Heart left ventricle (tissue), 16 donors: ENCODE measurements around the gene KIF26A. TPM values are rescaled to one million over a fixed set of nuclear protein-coding genes. Genes with fewer than 3 reads are reported as not detected.

Source experiments
- ATAC-seq, 4 donors: fragments of 200-7000 bp; cut with Tn5 transposase; one replicate each; pipeline ENCODE4 v1.9.1; 2020 to 2022; ENCODE audit warnings: moderate library complexity in 4 of 4, mild to moderate bottlenecking in 3 of 4, moderate number of reproducible peaks in 1 of 4
- DNase-seq, 5 donors: peaks; one replicate each; pipeline ENCODE4 v3.0.0-alpha.2; 2020
- H3K27ac ChIP-seq, 12 donors: fragments of 200-600 bp; sonication (generic) in 4 of 12; one replicate each; pipeline versions ENCODE4 v1.5.0 to v1.8.0; 2016 to 2022; ENCODE audit warnings: mild to moderate bottlenecking in 2 of 12
- H3K27me3 ChIP-seq, 9 donors: fragments of 200-600 bp; sonication (generic) in 2 of 9; one replicate each; pipeline versions ENCODE4 v1.5.1 to v1.8.0; 2016 to 2022; ENCODE audit warnings: mild to moderate bottlenecking in 3 of 9
- H3K36me3 ChIP-seq, 9 donors: fragments of 200-600 bp; sonication (generic) in 2 of 9; one replicate each; pipeline versions ENCODE4 v1.5.0 to v1.8.0; 2018 to 2022; ENCODE audit warnings: mild to moderate bottlenecking in 2 of 9
- H3K4me1 ChIP-seq, 12 donors: fragments of 200-600 bp; sonication (generic) in 4 of 12; one replicate each; pipeline versions ENCODE4 v1.5.0 to v1.8.0; 2016 to 2022; ENCODE audit warnings: mild to moderate bottlenecking in 3 of 12
- H3K4me3 ChIP-seq, 12 donors: fragments of 200-600 bp; sonication (generic) in 4 of 12; one replicate each; pipeline versions ENCODE4 v1.5.0 to v1.8.0; 2017 to 2022; ENCODE audit warnings: mild to moderate bottlenecking in 9 of 12, moderate library complexity in 4 of 12
- H3K9me3 ChIP-seq, 12 donors: fragments of 200-600 bp; sonication (generic) in 4 of 12; one replicate each; pipeline versions ENCODE4 v1.5.0 to v1.8.0; 2016 to 2022; ENCODE audit warnings: mild to moderate bottlenecking in 1 of 12
- POLR2A ChIP-seq, 2 donors: fragments of 450-650 bp; IDR thresholded peaks; one replicate each; pipeline ENCODE4 v1.6.1; 2017; ENCODE audit warnings: antibody characterized with exemption in 2 of 2, mild to moderate bottlenecking in 2 of 2, moderate library complexity in 2 of 2
- WGBS, 4 donors: extraction: QIAGEN DNeasy Blood & Tissue Kit in 2 of 4; methylation state at CpG; one replicate each; pipeline versions ENCODE4 v1.1.5 to v1.1.7; 2013 to 2018; 5-methylcytosine and 5-hydroxymethylcytosine counted together
- intact Hi-C, 10 donors: fragments of 100-400 bp; cut with DNase I; formaldehyde crosslinking; loops; one replicate each; pipeline versions ENCODE4 v1.11.1 to v1.14.2; 2022
- polyA plus RNA-seq, 2 donors: library from polyadenylated mRNA; stranded (reverse); fragments of 200-250 nt; gene quantifications; one replicate each; pipeline ENCODE4 v1.2.3, GENCODE V29; 2013
- total RNA-seq, 9 donors: library from RNA; depleted of rRNA in 2 of 9; stranded (reverse); fragments of >200 nt in 2 of 9; fragmentation: NEBNext Ultra II Directional in 3 of 9; extraction: Animal tissue kit (Norgen Biotek cat#: 25700) in 3 of 9; gene quantifications; one replicate each; pipeline versions ENCODE4 v1.1.0 to v1.2.4, GENCODE V29; 2016 to 2023
- TF ChIP-seq, protein P1 (sequence below), 12 donors: fragments of 200-600 bp; sonication (generic) in 4 of 12; IDR thresholded peaks; one replicate each; pipeline versions ENCODE4 v1.5.0 to v1.8.0; 2018 to 2022; ENCODE audit warnings: antibody characterized with exemption in 12 of 12, mild to moderate bottlenecking in 5 of 12
- donor health status: ischemic (EF 13 %, LVEDD 7.1; RV severe dilation, severe dysfunction).
- donor health status: healthy with polysubstance abuse.
- donor health status: DM: no; HTN: yes; CAD: no.
- donor health status: DM: no; HTN: no; CAD: no.
- donor health status: ischemic (EF 25% LVEDD 6.9; RV normal size, moderate dysfunction).
- donor health status: ischemic (EF 25% LVEDD 5.7; RV mildly dilated, moderate dysfunction).
- donor health status: healthy.
- donor health status: DM: yes; HTN: yes; CAD: no.
- donor health status: ischemic (EF 35%, LVEDD 5.7; RV mildly dilated, moderate dysfunction).
- donor health status: nonischemic (EF 11% LVEDD 7.7; RV severe dilation, severe dysfunction).
- donor health status: DM: yes; HTN: yes; CAD: no.
- donor health status: PGD.
- donor health status: ischemic (EF 29% LVEDD 5.4; RV normal size, mild dysfunction).
- donor health status: nonischemic (EF 23%, LVEDD 6.1; RV moderate dilation, normal function).

Gene KIF26A
- total and polyA plus RNA-seq, 11 donors, result 4.9 to 12.6 (median 7.8) TPM

DNA sequence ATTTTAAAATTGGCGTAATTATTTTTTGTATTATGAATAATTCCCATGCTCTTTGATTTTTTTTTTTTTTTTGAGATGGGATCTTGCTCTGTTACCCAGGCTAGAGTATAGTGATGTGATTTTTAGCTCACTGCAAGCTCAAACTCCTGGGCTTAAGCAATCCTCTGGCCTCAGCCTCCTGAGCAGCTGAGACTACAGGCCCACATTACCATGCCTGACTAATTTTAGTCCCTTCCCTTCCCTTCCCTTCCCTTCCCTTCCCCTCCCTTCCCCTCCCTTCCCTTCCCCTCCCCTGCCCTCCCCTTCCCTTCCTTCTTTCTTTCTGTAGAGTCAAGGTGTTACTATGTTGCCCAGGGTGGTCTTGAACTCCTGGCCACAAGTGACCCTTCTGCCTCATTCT, 9.4 kb upstream of the KIF26A start:
- intact Hi-C loops, result no loop called here
- ATAC-seq (no peak), DNase-seq (no peak)

DNA sequence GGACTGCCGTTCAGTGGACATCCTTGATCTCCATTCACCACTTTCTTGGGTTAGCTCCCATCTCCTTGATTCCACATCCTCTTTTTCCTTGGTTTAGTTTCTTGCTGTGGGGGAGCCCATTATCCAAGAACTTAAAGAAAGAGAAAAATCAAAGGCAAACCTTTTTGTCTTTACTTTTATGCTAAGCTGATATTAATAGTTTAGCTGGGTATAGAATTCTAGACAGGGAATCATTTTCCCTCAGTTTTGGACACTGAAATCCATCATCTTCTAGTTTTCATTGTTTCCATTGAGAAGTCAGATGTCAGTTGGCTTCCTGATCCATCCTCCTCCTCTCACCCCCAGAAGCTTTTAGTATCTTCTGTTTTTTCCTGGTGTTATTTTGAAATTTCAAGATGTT, 8.8 kb upstream of the KIF26A start:
- Histone ChIP-seq H3K4me1 (no peaks in the 10 kb centered on the region), H3K9me3 (peaks cover 0 to 33% (median 10%) of the 10 kb centered on the region in 12 donors), H3K27me3 (peaks cover 0 to 17% (median 0%) of the 10 kb centered on the region in 9 donors), H3K27ac (no peak overlapping the region), H3K4me3 (no peak overlapping the region), H3K36me3 (no peaks in the 10 kb centered on the region)
- no peak for ATAC-seq
- no peak for TF ChIP-seq POLR2A (IDR thresholded peaks at IDR 0.05)
- TF ChIP-seq, protein P1, sequence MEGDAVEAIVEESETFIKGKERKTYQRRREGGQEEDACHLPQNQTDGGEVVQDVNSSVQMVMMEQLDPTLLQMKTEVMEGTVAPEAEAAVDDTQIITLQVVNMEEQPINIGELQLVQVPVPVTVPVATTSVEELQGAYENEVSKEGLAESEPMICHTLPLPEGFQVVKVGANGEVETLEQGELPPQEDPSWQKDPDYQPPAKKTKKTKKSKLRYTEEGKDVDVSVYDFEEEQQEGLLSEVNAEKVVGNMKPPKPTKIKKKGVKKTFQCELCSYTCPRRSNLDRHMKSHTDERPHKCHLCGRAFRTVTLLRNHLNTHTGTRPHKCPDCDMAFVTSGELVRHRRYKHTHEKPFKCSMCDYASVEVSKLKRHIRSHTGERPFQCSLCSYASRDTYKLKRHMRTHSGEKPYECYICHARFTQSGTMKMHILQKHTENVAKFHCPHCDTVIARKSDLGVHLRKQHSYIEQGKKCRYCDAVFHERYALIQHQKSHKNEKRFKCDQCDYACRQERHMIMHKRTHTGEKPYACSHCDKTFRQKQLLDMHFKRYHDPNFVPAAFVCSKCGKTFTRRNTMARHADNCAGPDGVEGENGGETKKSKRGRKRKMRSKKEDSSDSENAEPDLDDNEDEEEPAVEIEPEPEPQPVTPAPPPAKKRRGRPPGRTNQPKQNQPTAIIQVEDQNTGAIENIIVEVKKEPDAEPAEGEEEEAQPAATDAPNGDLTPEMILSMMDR (IDR thresholded peaks at IDR 0.05), result no peak
- no peak for DNase-seq
- 89 to 98% (median 96%) methylated on average over 1 of the region's 1 CpG for WGBS, 4 donors
- intact Hi-C loops, result no loop called here

More for the DNA sequence above, 9.4 kb upstream of the KIF26A start:
- TF ChIP-seq POLR2A (IDR thresholded peaks at IDR 0.05), result no peak
- TF ChIP-seq, protein P1 (IDR thresholded peaks at IDR 0.05), result no peak
- Histone ChIP-seq H3K9me3 (peaks cover 0 to 39% (median 16%) of the 10 kb centered on the region in 12 donors), H3K27me3 (peaks cover 0 to 11% (median 0%) of the 10 kb centered on the region in 9 donors), H3K36me3 (no peaks in the 10 kb centered on the region), H3K4me3 (no peak overlapping the region), H3K4me1 (no peaks in the 10 kb centered on the region), H3K27ac (no peak overlapping the region)
- WGBS, 4 donors, result 96 to 100% (median 98%) methylated on average over 1 of the region's 1 CpG

DNA sequence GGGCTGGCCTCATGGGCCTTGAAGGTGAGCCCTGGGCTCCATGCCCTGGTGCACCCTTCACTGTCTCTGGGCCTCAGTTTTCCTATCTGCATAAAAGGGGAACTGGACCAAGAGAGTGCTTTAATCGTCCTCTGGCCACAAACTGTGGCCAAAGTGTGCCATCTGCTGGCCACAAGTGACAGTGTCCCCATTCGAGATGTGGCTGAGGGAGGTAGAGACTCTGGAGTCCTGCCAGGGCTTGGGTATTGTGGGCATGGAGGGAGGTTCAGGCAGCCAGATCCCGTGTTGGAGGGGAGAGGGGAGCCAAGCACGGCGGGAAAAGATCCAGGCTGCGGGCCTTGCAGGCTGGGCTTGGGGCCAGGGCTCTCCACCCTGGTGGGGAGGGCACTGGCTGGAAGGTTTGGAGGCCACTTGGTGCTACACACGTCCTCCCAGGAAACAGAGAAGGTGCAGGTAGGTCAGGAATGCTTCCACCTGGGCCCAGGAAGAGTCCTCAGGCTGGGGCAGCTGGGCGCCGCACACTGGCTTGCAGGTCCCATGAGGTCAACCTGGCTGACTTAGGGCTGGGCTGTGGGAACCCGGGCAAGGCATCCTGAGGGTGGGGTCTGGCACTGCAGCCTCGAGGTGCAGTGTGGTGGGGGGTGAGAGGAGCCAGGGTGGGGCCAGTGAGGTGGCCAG, 7.3 kb upstream of the KIF26A start:
- Histone ChIP-seq H3K27ac (no peak overlapping the region), H3K9me3 (peaks cover 0 to 17% (median 3%) of the 10 kb centered on the region in 12 donors), H3K4me1 (peaks cover 0 to 13% (median 5%) of the 10 kb centered on the region in 12 donors), H3K36me3 (no peaks in the 10 kb centered on the region), H3K4me3 (no peak overlapping the region), H3K27me3 (peaks cover 0 to 32% (median 14%) of the 10 kb centered on the region in 9 donors)
- peak; percentile 59 to 80 (median 71) for ATAC-seq
- intact Hi-C loops, result loop anchor here (1.0 to 10.0 kb wide), 8 partner anchors 39 to 511 kb away; no protein-coding TSS in a partner anchor
- TF ChIP-seq POLR2A (IDR thresholded peaks at IDR 0.05), result no peak
- TF ChIP-seq, protein P1 (IDR thresholded peaks at IDR 0.05), result peak; percentile 37 to 74 (median 65)
- DNase-seq, result peak; percentile 66 to 81 (median 70)
- 14 to 20% (median 18%) methylated on average over 10 to 11 of the region's 11 CpGs for WGBS, 4 donors

DNA sequence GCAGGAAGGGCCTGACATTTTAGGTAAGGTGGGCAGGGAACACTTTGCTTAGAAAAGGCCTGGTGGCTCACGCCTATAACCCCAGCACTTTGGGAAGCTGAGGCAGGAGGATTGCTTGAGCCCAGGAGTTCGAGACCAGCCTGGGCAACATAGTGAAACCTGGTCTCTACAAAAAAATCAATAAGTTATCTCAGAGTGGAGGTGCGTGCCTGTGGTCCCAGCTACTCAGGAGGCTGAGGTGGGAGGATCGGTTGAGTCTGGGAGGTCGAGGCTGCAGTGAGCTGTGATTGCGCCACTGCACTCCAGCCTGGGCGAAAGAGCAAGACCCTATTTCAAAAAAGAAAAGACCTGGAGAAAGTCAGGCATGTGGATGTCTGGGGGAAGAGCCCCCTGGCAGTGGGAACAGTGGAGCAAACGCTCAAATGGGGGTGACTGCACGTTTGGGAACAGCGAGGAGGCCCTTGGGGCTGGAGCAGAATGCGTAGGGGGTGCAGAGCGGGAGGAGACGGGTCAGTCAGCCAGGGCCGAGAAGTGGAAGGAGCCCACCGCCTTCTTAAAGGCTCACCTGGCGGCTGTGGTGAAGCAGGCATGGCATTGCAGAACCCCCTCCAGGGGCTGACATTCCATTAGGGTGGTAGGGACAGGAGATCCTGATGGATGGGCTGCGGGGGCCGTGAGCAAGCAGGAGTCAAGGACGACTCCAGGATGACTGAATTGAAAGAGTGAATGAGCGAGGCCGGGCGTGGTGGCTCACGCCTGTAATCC, 6.2 kb upstream of the KIF26A start:
- H3K4me3 ChIP-seq, result no peak overlapping the region
- H3K9me3 ChIP-seq, result peaks cover 0 to 11% (median 3%) of the 10 kb centered on the region in 12 donors
- intact Hi-C loops, result loop anchor here (1.0 to 10.0 kb wide), 8 partner anchors 40 to 510 kb away; no protein-coding TSS in a partner anchor
- peaks cover 5 to 22% (median 13%) of the 10 kb centered on the region in 12 donors for H3K4me1 ChIP-seq
- ATAC-seq (no peak), DNase-seq (peak in 3 of 5 donors; percentile 10 to 46 (median 16))
- H3K27me3 ChIP-seq, result peaks cover 4 to 41% (median 22%) of the 10 kb centered on the region in 9 donors
- no peak for TF ChIP-seq POLR2A (IDR thresholded peaks at IDR 0.05)
- TF ChIP-seq, protein P1 (IDR thresholded peaks at IDR 0.05), result no peak
- H3K27ac ChIP-seq, result no peak overlapping the region
- WGBS, 4 donors, result 79 to 82% (median 80%) methylated on average over 23 of the region's 23 CpGs
- H3K36me3 ChIP-seq, result no peaks in the 10 kb centered on the region
